ENCODE measurements around the gene PTX4.

DNA sequence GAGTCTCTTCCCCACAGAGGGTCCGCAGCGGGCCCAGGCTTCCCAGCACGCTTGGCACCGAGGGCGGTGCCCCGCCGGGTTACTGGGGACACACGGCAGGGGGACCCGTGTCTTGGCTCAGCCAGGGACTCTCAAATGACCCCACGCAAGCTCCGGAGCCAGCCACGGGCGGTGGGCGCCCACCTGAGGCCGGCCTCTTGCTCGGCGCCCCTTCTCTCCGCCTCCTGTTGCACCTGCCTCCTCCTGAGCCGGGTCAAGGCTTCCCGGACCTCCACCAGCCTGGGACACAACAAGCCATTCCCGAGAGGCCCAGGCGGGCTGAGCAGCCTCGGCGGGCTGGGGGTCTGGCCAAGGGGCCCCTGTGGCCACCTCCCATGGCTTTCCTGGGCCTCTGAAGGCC, 46.0 kb downstream of the PTX4 start:
- TF ChIP-seq EZH2 (IDR thresholded peaks at IDR 0.05; ENCODE audit: borderline replicate concordance, low read depth, low read length, severe bottlenecking) = no peak
- TF ChIP-seq, protein P1, sequence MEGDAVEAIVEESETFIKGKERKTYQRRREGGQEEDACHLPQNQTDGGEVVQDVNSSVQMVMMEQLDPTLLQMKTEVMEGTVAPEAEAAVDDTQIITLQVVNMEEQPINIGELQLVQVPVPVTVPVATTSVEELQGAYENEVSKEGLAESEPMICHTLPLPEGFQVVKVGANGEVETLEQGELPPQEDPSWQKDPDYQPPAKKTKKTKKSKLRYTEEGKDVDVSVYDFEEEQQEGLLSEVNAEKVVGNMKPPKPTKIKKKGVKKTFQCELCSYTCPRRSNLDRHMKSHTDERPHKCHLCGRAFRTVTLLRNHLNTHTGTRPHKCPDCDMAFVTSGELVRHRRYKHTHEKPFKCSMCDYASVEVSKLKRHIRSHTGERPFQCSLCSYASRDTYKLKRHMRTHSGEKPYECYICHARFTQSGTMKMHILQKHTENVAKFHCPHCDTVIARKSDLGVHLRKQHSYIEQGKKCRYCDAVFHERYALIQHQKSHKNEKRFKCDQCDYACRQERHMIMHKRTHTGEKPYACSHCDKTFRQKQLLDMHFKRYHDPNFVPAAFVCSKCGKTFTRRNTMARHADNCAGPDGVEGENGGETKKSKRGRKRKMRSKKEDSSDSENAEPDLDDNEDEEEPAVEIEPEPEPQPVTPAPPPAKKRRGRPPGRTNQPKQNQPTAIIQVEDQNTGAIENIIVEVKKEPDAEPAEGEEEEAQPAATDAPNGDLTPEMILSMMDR (IDR thresholded peaks at IDR 0.05; ENCODE audit: extremely low read depth in 1 of 2, insufficient read depth in 1 of 2, low read depth in 1 of 2, low read length in 2 of 2) = no peak
- TF ChIP-seq POLR2A (IDR thresholded peaks at IDR 0.05; ENCODE audit: low read depth, low read length) = no peak
- TF ChIP-seq FOS (IDR thresholded peaks at IDR 0.05; ENCODE audit: borderline replicate concordance, insufficient read depth, low read length) = no peak
- no peak for TF ChIP-seq GATA2 (IDR thresholded peaks at IDR 0.05; ENCODE audit: insufficient read depth, insufficient read length, low read depth, low read length)
- TF ChIP-seq POLR2AphosphoS5 (IDR thresholded peaks at IDR 0.05; ENCODE audit: insufficient read depth, low read depth, low read length) = no peak

Measured in endothelial cell of umbilical vein (primary cell).